K562 (cell line): ENCODE data around the gene TMEM100. TPM values are rescaled to one million over a fixed set of nuclear protein-coding genes. Genes with fewer than 3 reads are reported as not detected.

ENCODE experiments used
- AFF4 ChIP-seq: sonication (generic); formaldehyde crosslinking; IDR thresholded peaks from 2 replicates; pipeline ENCODE4 v1.8.0; 2023; ENCODE audit warnings: mild to moderate bottlenecking, missing genetic modification reagents
- ARID1B ChIP-seq: fragments of 450-650 bp; IDR thresholded peaks from 2 replicates; pipeline ENCODE4 v1.6.1; 2016; ENCODE audit warnings: antibody characterized with exemption, mild to moderate bottlenecking, inconsistent platforms
- ATF2 ChIP-seq: sonication (generic); formaldehyde crosslinking; IDR thresholded peaks from 2 replicates; pipeline ENCODE4 v1.8.1; 2022; ENCODE audit warnings: missing genetic modification reagents
- CC2D1A ChIP-seq: fragments of 450-650 bp; IDR thresholded peaks from 2 replicates; pipeline ENCODE4 v1.6.1; 2017; ENCODE audit warnings: mild to moderate bottlenecking
- DACH1 ChIP-seq: fragments of 450-650 bp; IDR thresholded peaks from 2 replicates; pipeline ENCODE4 v1.6.1; 2018; ENCODE audit not compliant: partially characterized antibody
- GATA2 ChIP-seq: sonication (generic); formaldehyde crosslinking; IDR thresholded peaks from 2 replicates; pipeline ENCODE4 v1.4.0; 2020; ENCODE audit warnings: mild to moderate bottlenecking, missing genetic modification reagents
- GMEB1 ChIP-seq: fragments of 250-450 bp; sonication (Bioruptor Pico); IDR thresholded peaks from 2 replicates; pipeline ENCODE4 v1.4.0; 2020; ENCODE audit warnings: mild to moderate bottlenecking
- IRF2 ChIP-seq: sonication (generic); formaldehyde crosslinking; IDR thresholded peaks from 2 replicates; pipeline ENCODE4 v1.8.1; 2022; ENCODE audit warnings: mild to moderate bottlenecking, missing genetic modification reagents
- LEF1 ChIP-seq: fragments of 450-650 bp; IDR thresholded peaks from 2 replicates; pipeline ENCODE4 v1.6.1; 2016; ENCODE audit warnings: mild to moderate bottlenecking
- NFYB ChIP-seq: IDR thresholded peaks from 2 replicates; pipeline ENCODE4 v1.6.1; 2011; ENCODE audit warnings: mild to moderate bottlenecking, moderate library complexity; ENCODE audit not compliant: insufficient read length; ENCODE audit errors: extremely low read depth
- RBM17 ChIP-seq: fragments of 200-400 bp; formaldehyde crosslinking; IDR thresholded peaks from 2 replicates; pipeline ENCODE4 v1.6.1; 2017; ENCODE audit warnings: low read depth, mild to moderate bottlenecking, low read length, borderline replicate concordance
- SIN3B ChIP-seq: fragments of 450-650 bp; IDR thresholded peaks from 2 replicates; pipeline ENCODE4 v1.6.1; 2017; ENCODE audit warnings: low read depth, mild to moderate bottlenecking, moderate library complexity
- SMARCC2 ChIP-seq: fragments of 450-650 bp; IDR thresholded peaks from 2 replicates; pipeline ENCODE4 v1.6.1; 2017; ENCODE audit warnings: antibody characterized with exemption, moderate library complexity, mild to moderate bottlenecking, low read depth
- TAF9B ChIP-seq: fragments of 450-650 bp; IDR thresholded peaks from 2 replicates; pipeline ENCODE4 v1.6.1; 2018; ENCODE audit warnings: mild to moderate bottlenecking; ENCODE audit not compliant: partially characterized antibody
- ZBTB1 ChIP-seq: sonication (generic); formaldehyde crosslinking; IDR thresholded peaks from 2 replicates; pipeline ENCODE4 v1.8.1; 2023; ENCODE audit warnings: missing genetic modification reagents, low read depth, mild to moderate bottlenecking, borderline replicate concordance
- ZBTB33 ChIP-seq: sonication (generic); formaldehyde crosslinking; IDR thresholded peaks from 2 replicates; pipeline ENCODE4 v1.8.1; 2023; ENCODE audit warnings: mild to moderate bottlenecking, missing genetic modification reagents
- ZNF253 ChIP-seq: fragments of 250-450 bp; sonication (Bioruptor Pico); conservative IDR thresholded peaks from 2 replicates; pipeline ENCODE4 v1.6.1; 2021; ENCODE audit warnings: mild to moderate bottlenecking
- ZNF511 ChIP-seq: sonication (generic); formaldehyde crosslinking; IDR thresholded peaks from 2 replicates; pipeline ENCODE4 v1.8.0; 2022; ENCODE audit warnings: mild to moderate bottlenecking, missing genetic modification reagents
- polyA plus RNA-seq, 8 experiments: library from polyadenylated mRNA; depleted of rRNA in 4 of 8; stranded (reverse) in 5 of 8; unstranded in 3 of 8; fragments of >200 nt; fragmentation: Nextera tagmentation in 2 of 8; fragmentation: Illumina TruSeq in 1 of 8; extraction: Ambion mirVana in 2 of 8; extraction: Trizol in 1 of 8; gene quantifications; 2 replicates each; pipeline versions ENCODE4 v1.2.1 to v1.2.3, GENCODE V29; 2011 to 2014; ENCODE audit warnings: inconsistent platforms in 1 of 8, missing spikeins in 1 of 8
- total RNA-seq, 7 experiments: library from RNA; depleted of rRNA in 6 of 7; stranded (reverse); fragments of >200 nt in 6 of 7; fragmentation: Illumina TruSeq in 2 of 7; extraction: Trizol in 2 of 7; gene quantifications; 2 replicates each; pipeline versions ENCODE4 v1.2.1 to v1.2.3, GENCODE V29; 2011 to 2021; ENCODE audit warnings: low replicate concordance in 1 of 7

TMEM100 gene
- total and polyA plus RNA-seq, 9 of the 15 experiments (the other 6 are each of a cell fraction or from before 2014, with no cell fraction given): 0.12 to 0.50 (median 0.19) TPM

- TF ChIP-seq CC2D1A (peak; percentile 59; the same call in 1 of the 2 replicates), ZNF253 (CRISPR knock-in tag) (no peak), ZBTB1 (no peak), DACH1 (no peak), RBM17 (no peak), TAF9B (peak; percentile 35), NFYB (no peak), ARID1B (peak; percentile 18; the same call in 1 of the 2 replicates), LEF1 (no peak), IRF2 (CRISPR knock-in tag) (no peak), AFF4 (no peak), GATA2 (CRISPR knock-in tag) (no peak), SMARCC2 (0 out of 2 replicates have a peak, but pooled peaks have one; percentile 51), ZNF511 (no peak), GMEB1 (CRISPR knock-in tag) (no peak), ZBTB33 (CRISPR knock-in tag) (no peak), SIN3B (no peak), ATF2 (CRISPR knock-in tag) (no peak)
Observed at GRCh38 chr17:55735731-55736405, 13.2 kb upstream of the TMEM100 start (continued).
